K562 (cell line): ENCODE measurements around the gene XYLB. TPM values are rescaled to one million over a fixed set of nuclear protein-coding genes. Genes with fewer than 3 reads are reported as not detected.

ENCODE experiments used
- ATAC-seq: fragments of 200-7000 bp; cut with Tn5 transposase; 3 replicates; pipeline ENCODE4 v1.9.1; 2020; ENCODE audit warnings: moderate library complexity
- BruUV-seq: library from RNA; stranded (reverse); fragments of 400-500 nt; replicated peaks from 2 replicates; lab custom pipeline; 2021; lab: Mats Ljungman, UMichigan
- CTCF ChIA-PET: fragments of 300-600 bp; formaldehyde crosslinking; extraction: SDS; loops from one replicate; lab custom pipeline; 2021; ENCODE audit warnings: low intra/inter-chr PET ratio; lab: Yijun Ruan, JAX
- POLR2A ChIA-PET: fragments of 300-600, 350-650 bp; sonication (Branson Sonifier 250); formaldehyde crosslinking; extraction: SDS; loops from one replicate; lab custom pipeline; 2021; ENCODE audit warnings: antibody characterized with exemption, inconsistent platforms; lab: Yijun Ruan, JAX
- DNase-seq, 4 experiments: peaks; one replicate each; pipeline versions ENCODE4 v3.0.0 to v3.0.0-alpha.2; 2011 to 2018; ENCODE audit warnings: low spot score in 3 of 4, mixed read lengths in 3 of 4; ENCODE audit errors: extremely low read depth in 1 of 4
- FAIRE-seq: peaks from 2 replicates; lab custom pipeline; 2011; peaks lifted over from hg19 to GRCh38; lab: Jason Lieb, UNC
- H2AFZ ChIP-seq: 2 replicates; pipeline ENCODE4 v1.6.0; 2011; ENCODE audit warnings: low read depth, low read length, control low read depth, inconsistent platforms
- H3K27ac ChIP-seq: fragments of 200-600 bp; 3 replicates; pipeline ENCODE4 v1.8.0; 2011; ENCODE audit warnings: low read depth, mild to moderate bottlenecking, control low read depth, inconsistent platforms, low read length, moderate library complexity, mixed read lengths; ENCODE audit errors: extremely low read depth
- H3K27me3 ChIP-seq, 2 experiments: fragments of 300-600 bp in 1 of 2; 2 replicates in 1 of 2; 3 replicates in 1 of 2; pipeline versions ENCODE4 v1.6.0 to v1.8.0; 2011; ENCODE audit warnings: inconsistent platforms in 2 of 2, low read length in 2 of 2, mild to moderate bottlenecking in 1 of 2, mixed read lengths in 1 of 2, moderate library complexity in 1 of 2; ENCODE audit not compliant: control insufficient read depth in 2 of 2, insufficient read depth in 2 of 2
- H3K36me3 ChIP-seq: fragments of 300-600 bp; 3 replicates; pipeline ENCODE4 v1.8.0; 2011; ENCODE audit warnings: mild to moderate bottlenecking, low read length, inconsistent platforms; ENCODE audit not compliant: control insufficient read depth, insufficient read depth
- H3K4me1 ChIP-seq, 2 experiments: fragments of 200-600 bp in 1 of 2; replicated peaks in 1 of 2; 2 replicates in 1 of 2; 3 replicates in 1 of 2; pipeline versions ENCODE4 v1.5.1 to v1.8.0; 2011; ENCODE audit warnings: inconsistent platforms in 2 of 2, low read length in 2 of 2, mild to moderate bottlenecking in 1 of 2, mixed read lengths in 1 of 2, moderate library complexity in 1 of 2; ENCODE audit not compliant: control insufficient read depth in 2 of 2, insufficient read depth in 2 of 2
- H3K4me2 ChIP-seq: 2 replicates; pipeline ENCODE4 v1.6.1; 2011; ENCODE audit warnings: low read length, control low read depth, inconsistent platforms, mixed read lengths; ENCODE audit not compliant: insufficient read depth
- H3K4me3 ChIP-seq: fragments of 200-600 bp; sonication (generic), shearing (Covaris generic); 2 replicates; pipeline ENCODE4 v1.5.1; 2016; ENCODE audit warnings: control low read depth, inconsistent platforms
- H3K79me2 ChIP-seq: fragments of 200-600 bp; 3 replicates; pipeline ENCODE4 v1.8.0; 2011; ENCODE audit warnings: low read length, inconsistent platforms; ENCODE audit not compliant: control insufficient read depth, insufficient read depth
- H3K9ac ChIP-seq, 2 experiments: 2 replicates each; pipeline versions ENCODE4 v1.6.0 to v1.6.1; 2011; ENCODE audit warnings: low read depth in 2 of 2, low read length in 2 of 2, control low read depth in 1 of 2, inconsistent platforms in 1 of 2, mild to moderate bottlenecking in 1 of 2, mixed read lengths in 1 of 2; ENCODE audit not compliant: insufficient read depth in 1 of 2
- H3K9me1 ChIP-seq: one replicate; pipeline ENCODE4 v1.6.0; 2011; ENCODE audit warnings: inconsistent platforms, mild to moderate bottlenecking, low read length, moderate library complexity; ENCODE audit not compliant: control insufficient read depth, insufficient read depth
- H3K9me3 ChIP-seq: replicated peaks from 2 replicates; pipeline ENCODE4 v1.5.1; 2011; ENCODE audit warnings: low read depth, low read length, inconsistent platforms; ENCODE audit not compliant: control insufficient read depth, insufficient read depth
- H4K20me1 ChIP-seq: replicated peaks from 2 replicates; pipeline ENCODE4 v1.6.1; 2011; ENCODE audit warnings: low read length, inconsistent platforms, mixed read lengths; ENCODE audit not compliant: control insufficient read depth, insufficient read depth
- ETV5 ChIP-seq: sonication (generic); formaldehyde crosslinking; IDR thresholded peaks from 2 replicates; pipeline ENCODE4 v1.4.0; 2020; ENCODE audit warnings: low read depth, mild to moderate bottlenecking, missing genetic modification reagents
- KLF13 ChIP-seq: fragments of 450-650 bp; IDR thresholded peaks from 2 replicates; pipeline ENCODE4 v1.6.1; 2016; ENCODE audit warnings: missing genetic modification characterization, low read depth, mild to moderate bottlenecking, missing compliant biosample characterization, moderate library complexity, borderline replicate concordance
- MYC ChIP-seq, 2 experiments: fragments of 250-450 bp in 1 of 2; sonication (Bioruptor Pico) in 1 of 2; IDR thresholded peaks; 2 replicates each; pipeline versions ENCODE4 v1.5.1 to v1.6.1; 2012 to 2021; ENCODE audit warnings: low read depth in 2 of 2, borderline replicate concordance in 1 of 2, improper control_type of control experiment in 1 of 2, low read length in 1 of 2, mild to moderate bottlenecking in 1 of 2, moderate library complexity in 1 of 2
- NR2C1 ChIP-seq, 2 experiments: fragments of 450-650 bp; IDR thresholded peaks; 2 replicates each; pipeline ENCODE4 v1.6.1; 2017; ENCODE audit warnings: mild to moderate bottlenecking in 2 of 2, antibody characterized with exemption in 1 of 2, inconsistent platforms in 1 of 2, missing compliant biosample characterization in 1 of 2, missing genetic modification characterization in 1 of 2
- PHF20 ChIP-seq: fragments of 450-650 bp; IDR thresholded peaks from 2 replicates; pipeline ENCODE4 v1.6.1; 2018; ENCODE audit not compliant: partially characterized antibody
- PTRF ChIP-seq: fragments of 450-650 bp; IDR thresholded peaks from 2 replicates; pipeline ENCODE4 v1.6.1; 2016; ENCODE audit warnings: mild to moderate bottlenecking, missing genetic modification characterization, missing compliant biosample characterization
- RBM15 ChIP-seq: fragments of 200-400 bp; formaldehyde crosslinking; IDR thresholded peaks from 2 replicates; pipeline ENCODE4 v1.6.1; 2018; ENCODE audit warnings: mild to moderate bottlenecking, low read length, moderate library complexity; ENCODE audit not compliant: insufficient read depth
- RBM17 ChIP-seq: fragments of 200-400 bp; formaldehyde crosslinking; IDR thresholded peaks from 2 replicates; pipeline ENCODE4 v1.6.1; 2017; ENCODE audit warnings: low read depth, mild to moderate bottlenecking, low read length, borderline replicate concordance
- RBM34 ChIP-seq: fragments of 200-400 bp; formaldehyde crosslinking; IDR thresholded peaks from 2 replicates; pipeline ENCODE4 v1.6.1; 2018; ENCODE audit warnings: low read length, borderline replicate concordance; ENCODE audit not compliant: insufficient read depth
- RHOXF2B ChIP-seq: fragments of 250-450 bp; sonication (Bioruptor Pico); conservative IDR thresholded peaks from 2 replicates; pipeline ENCODE4 v1.5.1; 2021
- SAP30 ChIP-seq: fragments of 200-600 bp; sonication (generic); IDR thresholded peaks from 2 replicates; pipeline ENCODE4 v1.6.1; 2012; ENCODE audit warnings: borderline replicate concordance, low read depth, mild to moderate bottlenecking, moderate library complexity, low read length, control low read depth, inconsistent platforms; ENCODE audit not compliant: insufficient read depth, poor library complexity, severe bottlenecking
- SMC3 ChIP-seq: conservative IDR thresholded peaks from 2 replicates; pipeline ENCODE4 v1.6.1; 2011; ENCODE audit warnings: low read depth, low read length, improper control_type of control experiment; ENCODE audit not compliant: insufficient read depth
- SP2 ChIP-seq: IDR thresholded peaks from 2 replicates; pipeline ENCODE4 v1.6.1; 2011; ENCODE audit warnings: mild to moderate bottlenecking, low read depth, low read length, moderate library complexity; ENCODE audit not compliant: poor library complexity, severe bottlenecking; ENCODE audit errors: extremely low read depth
- ZNF408 ChIP-seq: fragments of 250-450 bp; sonication (Bioruptor Pico); IDR thresholded peaks from 2 replicates; pipeline ENCODE4 v1.4.0; 2020; ENCODE audit warnings: low read depth, mild to moderate bottlenecking, moderate library complexity
- ZNF592 ChIP-seq: fragments of 450-650 bp; IDR thresholded peaks from 2 replicates; pipeline ENCODE4 v1.6.1; 2017; ENCODE audit warnings: antibody characterized with exemption, mild to moderate bottlenecking
- WGBS: fragments of 100-300 bp; shearing (Covaris generic); methylation state at CpG from one replicate; pipeline ENCODE4 v1.1.6; 2016; ENCODE audit warnings: low coverage, mixed read lengths; ENCODE audit not compliant: insufficient coverage; ENCODE audit errors: missing lambda C conversion rate; 5-methylcytosine and 5-hydroxymethylcytosine counted together
- in situ Hi-C: fragments of 300-500 bp; cut with MboI; formaldehyde crosslinking; loops from 4 replicates; pipeline ENCODE4 v1.15.0; 2018; ENCODE audit warnings: inconsistent platforms, mixed read lengths
- intact Hi-C: fragments of 100-400 bp; cut with micrococcal nuclease; formaldehyde crosslinking; loops from 2 replicates; pipeline ENCODE4 v1.14.2; 2022
- polyA plus RNA-seq, 8 experiments: library from polyadenylated mRNA; depleted of rRNA in 4 of 8; stranded (reverse) in 5 of 8; unstranded in 3 of 8; fragments of >200 nt; fragmentation: Nextera tagmentation in 2 of 8; fragmentation: Illumina TruSeq in 1 of 8; extraction: Ambion mirVana in 2 of 8; extraction: Trizol in 1 of 8; gene quantifications; 2 replicates each; pipeline versions ENCODE4 v1.2.1 to v1.2.3, GENCODE V29; 2011 to 2014; ENCODE audit warnings: inconsistent platforms in 1 of 8, missing spikeins in 1 of 8
- total RNA-seq, 7 experiments: library from RNA; depleted of rRNA in 6 of 7; stranded (reverse); fragments of >200 nt in 6 of 7; fragmentation: Illumina TruSeq in 2 of 7; extraction: Trizol in 2 of 7; gene quantifications; 2 replicates each; pipeline versions ENCODE4 v1.2.1 to v1.2.3, GENCODE V29; 2011 to 2021; ENCODE audit warnings: low replicate concordance in 1 of 7
- TF ChIP-seq, protein P1 (sequence below): fragments of 450-650 bp; IDR thresholded peaks from 2 replicates; pipeline ENCODE4 v1.6.1; 2018; ENCODE audit warnings: mild to moderate bottlenecking, low read depth; ENCODE audit not compliant: partially characterized antibody

The XYLB gene
- total and polyA plus RNA-seq, 9 of the 15 experiments (the other 6 are each of a cell fraction or from before 2014, with no cell fraction given) = 4.0 to 20.2 (median 13.2) TPM

- CTCF ChIA-PET = no interaction called here
- in situ Hi-C loops = no loop called here
- H3K9me1 ChIP-seq = no peaks in the 10 kb centered on the region
- no peaks in the 10 kb centered on the region for H3K9me3 ChIP-seq
- FAIRE-seq (no peak), DNase-seq (peak in 1 of 4 experiments; percentile 21), ATAC-seq (peak; percentile 19)
- H3K4me1 ChIP-seq = peaks cover 0 to 6% of the 10 kb centered on the region in 2 experiments; a peak in 1 of 5 replicates
- H3K9ac ChIP-seq = no peak overlapping the region
- intact Hi-C loops = no loop called here
- no TSS peak for BruUV-seq
- peak overlapping the region; percentile 53; the same call in 1 of the 2 replicates for H2AFZ ChIP-seq
- H3K79me2 ChIP-seq = no peaks in the 10 kb centered on the region
- no peak overlapping the region for H3K27ac ChIP-seq
- H4K20me1 ChIP-seq = no peaks in the 10 kb centered on the region
- peaks cover 38 to 85% of the 10 kb centered on the region in 2 experiments for H3K27me3 ChIP-seq
- H3K4me3 ChIP-seq = no peak overlapping the region
- no peak overlapping the region for H3K4me2 ChIP-seq
- 10% methylated on average over 9 of the region's 9 CpGs for WGBS
- no peaks in the 10 kb centered on the region for H3K36me3 ChIP-seq
- POLR2A ChIA-PET = interaction anchor here (0.6 to 1.3 kb wide), 2 partner anchors 18 to 1399 kb away, joined by 3 read pairs; no protein-coding TSS in a partner anchor
- TF ChIP-seq NR2C1 (IDR thresholded peaks at IDR 0.05) (no peak), NR2C1 (tag; IDR thresholded peaks at IDR 0.05) (no peak), SMC3 (no peak), PHF20 (no peak), RBM15 (no peak), PTRF (tag) (no peak), SP2 (no peak), ZNF408 (CRISPR knock-in tag) (no peak), KLF13 (tag) (no peak), RBM34 (no peak), ETV5 (CRISPR knock-in tag) (no peak), SAP30 (no peak), MYC (IDR thresholded peaks at IDR 0.05; ENCODE audit: low read depth, low read length) (peak; percentile 55; the same call in 1 of the 2 replicates), MYC (CRISPR knock-in tag; IDR thresholded peaks at IDR 0.05; ENCODE audit: borderline replicate concordance, low read depth) (no peak), RBM17 (no peak), RHOXF2B (CRISPR knock-in tag) (no peak), ZNF592 (no peak)
- TF ChIP-seq, protein P1, sequence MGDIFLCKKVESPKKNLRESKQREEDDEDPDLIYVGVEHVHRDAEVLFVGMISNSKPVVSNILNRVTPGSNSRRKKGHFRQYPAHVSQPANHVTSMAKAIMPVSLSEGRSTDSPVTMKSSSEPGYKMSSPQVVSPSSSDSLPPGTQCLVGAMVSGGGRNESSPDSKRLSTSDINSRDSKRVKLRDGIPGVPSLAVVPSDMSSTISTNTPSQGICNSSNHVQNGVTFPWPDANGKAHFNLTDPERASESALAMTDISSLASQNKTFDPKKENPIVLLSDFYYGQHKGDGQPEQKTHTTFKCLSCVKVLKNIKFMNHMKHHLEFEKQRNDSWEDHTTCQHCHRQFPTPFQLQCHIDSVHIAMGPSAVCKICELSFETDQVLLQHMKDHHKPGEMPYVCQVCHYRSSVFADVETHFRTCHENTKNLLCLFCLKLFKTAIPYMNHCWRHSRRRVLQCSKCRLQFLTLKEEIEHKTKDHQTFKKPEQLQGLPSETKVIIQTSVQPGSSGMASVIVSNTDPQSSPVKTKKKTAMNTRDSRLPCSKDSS = no peak
These were observed 38.1 kb upstream of the XYLB start for GRCh38 chr3:38308456-38308855.
